CD4-positive, alpha-beta T cell treated with Interleukin-17A for 1 hour (primary cell): ENCODE measurements around the gene NAA40.
A peak's percentile ranks its signal among the peaks of the same experiment; 100 is the strongest.

Experiments used
- DNase-seq: peaks from one replicate; pipeline ENCODE4 v3.0.0-alpha.2; 2020

The NAA40 gene

GRCh38 chr11:63993100-63993499 lies 54.3 kb downstream of the NAA40 start:
- DNase-seq = no peak

DNA sequence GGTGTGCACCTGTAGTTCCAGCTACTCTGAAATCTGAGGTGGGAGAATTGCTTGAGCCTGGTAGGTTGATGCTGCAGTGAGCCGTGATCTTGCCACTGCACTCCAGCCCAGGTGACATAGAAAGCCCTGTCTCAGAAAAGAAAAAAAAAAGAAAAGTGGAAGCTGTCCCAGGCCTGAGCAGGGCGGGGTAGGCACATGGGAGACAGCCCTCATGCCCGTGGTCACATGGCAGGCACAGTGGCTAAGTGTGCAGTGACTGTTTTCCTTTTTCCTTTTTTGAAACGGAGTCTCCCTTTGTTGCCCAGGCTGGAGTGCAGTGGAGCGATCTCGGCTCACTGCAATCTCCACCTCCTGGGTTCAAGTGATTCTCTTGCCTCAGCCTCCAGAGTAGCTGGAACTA lies 55.2 kb downstream of the NAA40 start:
- no peak for DNase-seq

DNA sequence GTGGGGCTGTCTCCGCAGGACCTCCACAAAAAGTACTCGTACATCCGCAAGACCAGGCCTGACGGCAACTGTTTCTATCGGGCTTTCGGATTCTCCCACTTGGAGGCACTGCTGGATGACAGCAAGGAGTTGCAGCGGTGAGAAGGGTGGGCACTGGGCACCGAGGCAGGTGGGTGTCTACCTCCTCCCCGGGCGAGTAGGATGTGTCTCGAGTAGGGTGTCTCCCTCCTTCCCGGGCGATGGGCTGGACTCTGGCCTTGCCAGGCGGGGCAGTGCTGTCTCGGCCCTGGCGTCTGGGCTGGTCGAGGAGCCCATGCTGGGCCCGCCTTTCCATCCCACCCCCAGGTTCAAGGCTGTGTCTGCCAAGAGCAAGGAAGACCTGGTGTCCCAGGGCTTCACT lies 57.7 kb downstream of the NAA40 start:
- DNase-seq = no peak

DNA sequence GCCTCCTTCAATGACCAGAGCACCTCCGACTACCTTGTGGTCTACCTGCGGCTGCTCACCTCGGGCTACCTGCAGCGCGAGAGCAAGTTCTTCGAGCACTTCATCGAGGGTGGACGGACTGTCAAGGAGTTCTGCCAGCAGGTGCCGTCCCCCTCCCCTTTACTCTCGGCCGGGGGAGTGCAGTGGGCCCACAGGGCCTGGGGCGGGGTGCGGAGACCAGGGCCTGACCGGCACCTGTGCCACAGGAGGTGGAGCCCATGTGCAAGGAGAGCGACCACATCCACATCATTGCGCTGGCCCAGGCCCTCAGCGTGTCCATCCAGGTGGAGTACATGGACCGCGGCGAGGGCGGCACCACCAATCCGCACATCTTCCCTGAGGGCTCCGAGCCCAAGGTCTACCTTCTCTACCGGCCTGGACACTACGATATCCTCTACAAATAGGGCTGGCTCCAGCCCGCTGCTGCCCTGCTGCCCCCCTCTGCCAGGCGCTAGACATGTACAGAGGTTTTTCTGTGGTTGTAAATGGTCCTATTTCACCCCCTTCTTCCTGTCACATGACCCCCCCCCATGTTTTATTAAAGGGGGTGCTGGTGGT lies 58.4 kb downstream of the NAA40 start:
- no peak for DNase-seq

- DNase-seq = no peak
Measured at GRCh38 chr11:63997801-63998337, 59.1 kb downstream of the NAA40 start.

- DNase-seq = no peak
Measured at GRCh38 chr11:63998558-63999348, 60.0 kb downstream of the NAA40 start.

DNA sequence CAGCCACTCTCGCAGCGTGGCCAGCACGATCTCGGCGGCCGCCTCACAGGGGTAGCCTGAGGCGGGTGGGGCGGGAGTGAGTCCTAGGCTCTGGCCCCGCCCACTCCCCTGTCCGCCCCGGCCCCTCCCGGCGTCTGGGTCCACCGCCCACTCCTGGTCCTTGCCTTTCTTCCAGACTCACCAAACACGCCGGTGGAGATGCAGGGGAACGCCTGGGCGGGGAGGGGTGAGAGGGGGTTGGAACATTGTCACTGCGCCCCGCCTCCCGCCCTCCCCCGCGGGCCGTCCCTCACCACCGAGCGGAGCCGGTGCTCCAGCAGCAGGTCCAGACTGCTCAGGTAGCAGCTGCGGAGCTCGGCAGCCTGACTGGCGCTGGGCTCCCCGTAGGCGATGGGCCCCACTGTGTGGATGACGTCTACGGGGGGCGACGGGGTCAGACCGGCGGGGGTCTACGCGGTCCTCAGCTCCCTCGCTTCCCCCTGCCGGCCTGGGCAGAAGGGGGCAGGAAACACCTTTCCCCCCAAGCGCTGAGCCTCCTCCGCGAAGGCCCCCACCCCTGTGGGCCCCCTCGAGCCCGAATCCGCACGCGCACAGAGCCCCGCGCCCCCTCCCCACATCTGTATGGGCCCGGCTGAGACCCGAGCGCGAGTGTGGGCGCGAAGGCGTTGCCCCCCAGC lies 60.7 kb downstream of the NAA40 start:
- peak; percentile 68 for DNase-seq

DNA sequence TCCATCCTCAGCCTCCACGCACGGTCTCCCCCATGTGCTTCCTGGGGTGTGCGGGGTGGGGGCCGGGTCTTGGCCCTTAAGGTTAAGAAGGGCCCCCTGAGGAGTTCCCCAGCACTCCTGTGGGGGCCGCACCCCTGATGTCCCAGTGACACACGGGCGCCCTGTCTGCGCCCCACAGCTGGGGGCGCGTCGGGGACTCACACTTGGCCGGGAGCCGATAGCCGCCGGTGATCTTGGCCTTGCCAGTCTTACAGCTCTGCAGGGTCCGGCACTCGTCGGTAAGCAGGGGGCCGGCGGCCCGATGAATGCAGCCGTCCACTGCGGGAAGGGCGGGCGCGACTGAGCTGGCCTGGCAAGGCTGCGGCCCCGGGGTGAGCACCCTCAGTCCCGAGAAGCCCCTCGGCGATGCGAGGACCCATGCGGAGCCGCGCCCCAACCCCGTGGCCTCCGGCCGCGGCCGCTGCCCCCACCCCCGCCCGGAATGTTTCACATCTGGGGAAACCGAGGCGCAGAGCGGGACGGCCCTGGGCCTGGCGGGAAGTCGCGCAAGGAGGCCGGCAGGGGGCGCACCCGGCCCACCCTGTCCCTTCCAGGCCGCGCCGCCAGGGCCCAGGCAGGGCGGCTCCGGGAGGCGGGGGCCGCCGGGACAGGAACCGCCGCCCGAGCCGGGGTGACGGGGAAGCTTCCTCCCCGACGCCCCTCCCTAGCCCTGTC lies 61.4 kb downstream of the NAA40 start:
- peak; percentile 72 for DNase-seq

- no peak for DNase-seq
Measured at GRCh38 chr11:64000740-64001483, 62.1 kb downstream of the NAA40 start.

DNA sequence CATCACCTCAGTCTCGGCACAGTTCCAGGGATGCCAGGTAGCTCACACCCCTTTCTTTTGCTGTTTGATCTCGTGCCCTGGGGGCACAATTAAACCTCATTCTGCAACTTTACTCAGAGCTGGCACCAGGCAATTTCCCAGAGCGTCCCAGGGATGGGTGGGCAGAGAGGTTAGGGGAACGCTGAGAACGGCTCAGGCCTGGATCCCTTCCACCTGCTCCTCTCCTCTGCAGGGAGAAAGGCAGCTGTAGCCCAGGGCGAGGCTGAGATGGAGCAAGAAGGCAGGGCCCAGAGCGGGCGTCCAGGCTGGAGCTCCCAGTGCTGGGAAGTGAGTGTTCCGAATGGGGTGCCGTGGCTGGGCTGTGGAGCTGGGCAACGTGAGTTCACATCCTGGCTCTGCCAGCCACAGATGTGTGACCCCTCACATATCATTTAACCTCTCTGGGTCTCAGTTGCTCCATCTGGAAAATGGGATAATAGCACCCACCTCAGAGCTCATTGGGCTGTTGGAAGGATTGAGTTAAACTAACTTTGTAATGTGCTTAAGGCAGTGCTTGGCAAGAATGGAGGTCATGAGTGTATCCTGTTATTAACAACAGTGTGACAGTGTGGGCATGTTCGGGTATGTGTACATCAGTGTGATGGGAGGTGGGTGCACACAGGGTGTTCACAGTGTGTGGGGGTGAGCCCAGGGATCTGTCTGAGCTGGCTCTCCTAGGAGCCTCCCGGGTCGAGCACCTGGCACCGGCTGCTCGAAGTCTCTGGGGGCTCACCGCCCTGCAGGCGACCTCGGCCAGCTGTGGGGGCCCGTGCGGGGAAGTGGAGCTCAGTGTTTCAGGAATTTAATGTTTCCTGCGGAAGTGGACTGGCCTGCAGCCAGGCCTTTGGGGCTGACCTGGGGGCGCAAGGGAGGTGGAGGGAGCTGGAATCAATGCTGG lies 63.0 kb downstream of the NAA40 start:
- DNase-seq = no peak

DNA sequence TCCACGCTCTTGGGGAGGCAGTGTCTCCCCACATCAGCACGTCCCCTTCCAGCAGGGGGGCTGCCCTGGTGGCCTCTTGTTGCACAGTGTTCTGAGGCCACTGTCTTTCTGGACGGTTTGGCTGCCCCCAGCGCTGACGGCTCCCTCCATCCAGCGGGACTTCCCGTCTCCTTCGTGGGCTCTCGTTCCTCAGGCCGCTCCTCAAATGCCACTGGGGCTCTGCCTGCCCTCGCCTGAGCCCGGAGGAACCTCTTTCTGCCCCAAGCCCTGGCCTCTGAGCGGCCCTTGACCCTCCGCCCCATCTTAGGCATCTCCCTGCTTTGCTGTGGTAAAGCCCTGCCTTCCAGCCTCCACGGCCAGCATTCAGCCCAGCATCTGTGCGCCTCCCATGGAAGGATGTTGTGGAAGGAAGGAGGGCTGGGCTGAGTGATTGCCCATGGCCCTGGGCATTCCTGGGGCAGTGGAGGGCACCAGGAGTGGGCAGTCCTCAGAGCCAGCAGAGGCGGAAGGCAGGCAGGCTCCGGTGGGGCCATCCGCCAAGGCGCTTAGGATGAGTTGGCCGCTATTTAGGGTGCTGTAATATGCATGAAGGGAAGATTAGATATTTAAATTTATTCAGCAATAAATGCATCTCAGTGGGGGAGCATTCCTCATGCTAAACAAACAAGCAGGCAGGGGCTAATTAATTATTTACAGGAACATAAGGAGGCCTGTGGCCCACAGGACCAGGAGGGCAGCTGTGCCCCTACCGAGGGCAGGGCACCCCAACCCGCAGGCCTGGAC lies 65.2 kb downstream of the NAA40 start:
- no peak for DNase-seq

DNA sequence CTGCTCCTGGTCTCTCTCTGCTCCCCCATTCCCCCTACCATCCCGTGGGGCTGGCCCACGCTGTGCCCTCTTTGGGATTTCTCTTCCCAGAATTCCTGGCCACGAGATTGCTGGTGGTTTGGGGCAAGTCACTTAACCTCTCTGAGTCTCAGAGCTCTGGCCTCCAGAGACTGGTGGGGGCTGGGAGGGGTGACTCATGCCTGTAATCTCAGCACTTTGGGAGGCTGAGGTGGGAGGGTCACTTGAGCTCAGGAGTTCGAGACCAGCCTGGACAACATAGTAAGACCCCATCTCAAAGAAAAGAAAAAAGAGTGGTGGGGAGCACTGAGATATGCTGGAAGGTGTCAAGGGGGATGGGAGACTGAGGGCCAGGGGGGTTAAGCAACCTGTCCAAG lies 65.8 kb downstream of the NAA40 start:
- DNase-seq = no peak

- DNase-seq = no peak
Measured at GRCh38 chr11:64005691-64006090, 66.9 kb downstream of the NAA40 start.

GRCh38 chr11:64006398-64006797 lies 67.6 kb downstream of the NAA40 start:
- no peak for DNase-seq
